ENCODE results near the gene FGFR3.

The FGFR3 gene

GRCh38 chr4:1758306-1759121 lies 34.6 kb upstream of the FGFR3 start:
- Histone ChIP-seq H3K27me3 (ENCODE audit: insufficient read depth, poor library complexity, severe bottlenecking) (no peaks in the 10 kb centered on the region), H3K4me3 (ENCODE audit: severe bottlenecking) (no peak overlapping the region), H3K4me1 (ENCODE audit: insufficient read depth, poor library complexity, severe bottlenecking) (peaks cover 12% of the 10 kb centered on the region), H3K27ac (ENCODE audit: poor library complexity, severe bottlenecking) (peak overlapping the region; percentile 53), H3K9me3 (ENCODE audit: severe bottlenecking) (no peaks in the 10 kb centered on the region), H3K36me3 (ENCODE audit: low read depth) (no peaks in the 10 kb centered on the region)
- peak; percentile 54 for ATAC-seq (ENCODE audit: low read depth)
- no peak for DNase-seq (ENCODE audit: low spot score)
- TF ChIP-seq CTCF (IDR thresholded peaks at IDR 0.05; ENCODE audit: poor library complexity, severe bottlenecking) = peak; percentile 18

- no peak overlapping the region for H3K4me3 ChIP-seq (ENCODE audit: severe bottlenecking)
- TF ChIP-seq CTCF (IDR thresholded peaks at IDR 0.05; ENCODE audit: poor library complexity, severe bottlenecking) = no peak
- H3K27ac ChIP-seq (ENCODE audit: poor library complexity, severe bottlenecking) = peak overlapping the region; percentile 53
Measured at GRCh38 chr4:1759170-1759817, 33.8 kb upstream of the FGFR3 start.

GRCh38 chr4:1759818-1760223 lies 33.3 kb upstream of the FGFR3 start:
- H3K27ac ChIP-seq (ENCODE audit: poor library complexity, severe bottlenecking) = peak overlapping the region; percentile 53
- no peaks in the 10 kb centered on the region for H3K36me3 ChIP-seq (ENCODE audit: low read depth)
- ATAC-seq (ENCODE audit: low read depth) = no peak
- TF ChIP-seq CTCF (IDR thresholded peaks at IDR 0.05; ENCODE audit: poor library complexity, severe bottlenecking) = no peak
- DNase-seq (ENCODE audit: low spot score) = no peak
- H3K4me1 ChIP-seq (ENCODE audit: insufficient read depth, poor library complexity, severe bottlenecking) = peaks cover 12% of the 10 kb centered on the region
- no peaks in the 10 kb centered on the region for H3K27me3 ChIP-seq (ENCODE audit: insufficient read depth, poor library complexity, severe bottlenecking)
- no peaks in the 10 kb centered on the region for H3K9me3 ChIP-seq (ENCODE audit: severe bottlenecking)
- no peak overlapping the region for H3K4me3 ChIP-seq (ENCODE audit: severe bottlenecking)

More at GRCh38 chr4:1759170-1759817, 33.8 kb upstream of the FGFR3 start:
- ATAC-seq (ENCODE audit: low read depth) (no peak), DNase-seq (ENCODE audit: low spot score) (no peak)
- no peaks in the 10 kb centered on the region for H3K27me3 ChIP-seq (ENCODE audit: insufficient read depth, poor library complexity, severe bottlenecking)
- H3K4me1 ChIP-seq (ENCODE audit: insufficient read depth, poor library complexity, severe bottlenecking) = peaks cover 12% of the 10 kb centered on the region
- no peaks in the 10 kb centered on the region for H3K36me3 ChIP-seq (ENCODE audit: low read depth)
- H3K9me3 ChIP-seq (ENCODE audit: severe bottlenecking) = no peaks in the 10 kb centered on the region

GRCh38 chr4:1760521-1761071 lies 32.5 kb upstream of the FGFR3 start:
- peaks cover 12% of the 10 kb centered on the region for H3K4me1 ChIP-seq (ENCODE audit: insufficient read depth, poor library complexity, severe bottlenecking)
- no peak for TF ChIP-seq CTCF (IDR thresholded peaks at IDR 0.05; ENCODE audit: poor library complexity, severe bottlenecking)

More at GRCh38 chr4:1760521-1761071, 32.5 kb upstream of the FGFR3 start:
- Histone ChIP-seq H3K27ac (ENCODE audit: poor library complexity, severe bottlenecking) (no peak overlapping the region), H3K36me3 (ENCODE audit: low read depth) (no peaks in the 10 kb centered on the region), H3K27me3 (ENCODE audit: insufficient read depth, poor library complexity, severe bottlenecking) (no peaks in the 10 kb centered on the region), H3K9me3 (ENCODE audit: severe bottlenecking) (no peaks in the 10 kb centered on the region), H3K4me3 (ENCODE audit: severe bottlenecking) (no peak overlapping the region)
- no peak for ATAC-seq (ENCODE audit: low read depth)
- DNase-seq (ENCODE audit: low spot score) = no peak
